VCaP (cell line): ENCODE measurements around the gene KCNIP3.

Experiments used
- H3K27ac ChIP-seq: fragments of 450-650 bp; 2 replicates; pipeline ENCODE4 v1.5.1; 2017
- CTCF ChIP-seq: fragments of 450-650 bp; conservative IDR thresholded peaks from 2 replicates; pipeline ENCODE4 v1.5.1; 2017; ENCODE audit warnings: mild to moderate bottlenecking, moderate library complexity

The KCNIP3 gene

GRCh38 chr2:95306336-95306895, 9.3 kb downstream of the KCNIP3 start:
- peak overlapping the region; percentile 83 for H3K27ac ChIP-seq
- TF ChIP-seq CTCF: no peak

DNA sequence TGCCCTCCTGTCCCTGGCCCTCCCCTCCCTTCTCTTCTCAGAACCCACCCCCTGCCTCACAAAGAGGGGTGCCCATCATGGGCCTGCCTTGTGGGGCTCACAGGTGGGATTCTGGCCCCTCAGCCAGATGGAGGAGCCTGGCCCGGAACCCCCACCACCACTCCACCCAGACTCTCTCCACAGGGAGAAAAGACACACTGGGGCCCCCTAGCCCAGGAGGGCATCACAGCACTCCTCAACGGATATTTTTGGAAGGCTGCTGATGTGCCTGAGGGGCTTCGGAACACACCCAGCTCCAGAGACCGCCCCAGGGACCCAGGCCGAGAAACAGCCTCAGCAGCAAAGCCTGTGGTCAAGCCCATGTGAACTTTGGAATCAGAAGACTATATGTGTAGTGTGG, 9.9 kb downstream of the KCNIP3 start:
- H3K27ac ChIP-seq: peak overlapping the region; percentile 83; the same call in 1 of the 2 replicates
- no peak for TF ChIP-seq CTCF

GRCh38 chr2:95307878-95308277, 10.7 kb downstream of the KCNIP3 start:
- no peak for TF ChIP-seq CTCF
- H3K27ac ChIP-seq: no peak overlapping the region

DNA sequence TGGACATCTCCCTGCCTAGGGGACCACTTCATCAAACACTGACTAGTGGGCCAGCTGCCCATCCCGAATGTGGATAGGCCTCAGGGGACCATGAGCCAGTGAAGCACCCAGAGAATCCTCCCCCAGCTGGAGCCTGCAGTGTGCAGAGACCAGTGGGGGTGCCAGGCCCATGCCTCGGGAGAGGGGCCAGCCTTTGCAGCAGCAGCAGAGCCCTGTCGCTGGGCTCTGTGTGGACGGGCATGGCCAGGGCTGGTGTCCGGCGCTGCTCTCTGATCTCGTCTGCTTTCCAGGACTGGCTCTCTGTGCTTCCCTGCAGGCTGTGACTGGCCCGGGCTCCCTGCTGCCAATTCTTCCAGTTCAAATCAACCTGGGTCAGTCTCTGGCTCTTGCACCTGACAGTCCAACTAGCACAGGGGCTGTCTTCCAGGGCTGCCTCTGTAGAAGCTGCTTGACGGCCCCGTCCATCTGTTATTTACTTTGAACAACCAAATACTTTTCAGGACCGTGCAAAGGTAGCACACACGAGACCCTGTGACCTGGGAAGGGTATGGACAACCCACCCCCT, 11.4 kb downstream of the KCNIP3 start:
- no peak for TF ChIP-seq CTCF
- H3K27ac ChIP-seq: no peak overlapping the region

DNA sequence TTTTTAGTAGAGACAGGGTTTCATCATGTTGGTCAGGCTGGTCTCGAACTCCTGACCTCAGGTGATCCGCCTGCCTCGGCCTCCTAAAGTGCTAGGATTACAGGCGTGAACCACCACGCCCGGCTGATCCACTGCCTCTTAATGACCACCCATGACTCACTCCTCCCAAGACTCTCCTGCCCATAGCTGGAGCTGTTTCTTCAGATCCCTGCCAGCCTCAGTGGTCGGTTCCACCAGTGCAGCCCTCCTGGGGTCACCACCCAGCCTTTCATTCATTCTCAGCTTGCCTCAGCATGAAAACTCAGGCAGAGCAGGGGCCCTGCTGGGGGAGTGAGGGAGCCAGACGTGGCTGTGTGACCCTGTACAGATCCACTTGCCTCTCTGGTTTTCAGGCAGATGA, 12.5 kb downstream of the KCNIP3 start:
- TF ChIP-seq CTCF: no peak
- H3K27ac ChIP-seq: no peak overlapping the region

DNA sequence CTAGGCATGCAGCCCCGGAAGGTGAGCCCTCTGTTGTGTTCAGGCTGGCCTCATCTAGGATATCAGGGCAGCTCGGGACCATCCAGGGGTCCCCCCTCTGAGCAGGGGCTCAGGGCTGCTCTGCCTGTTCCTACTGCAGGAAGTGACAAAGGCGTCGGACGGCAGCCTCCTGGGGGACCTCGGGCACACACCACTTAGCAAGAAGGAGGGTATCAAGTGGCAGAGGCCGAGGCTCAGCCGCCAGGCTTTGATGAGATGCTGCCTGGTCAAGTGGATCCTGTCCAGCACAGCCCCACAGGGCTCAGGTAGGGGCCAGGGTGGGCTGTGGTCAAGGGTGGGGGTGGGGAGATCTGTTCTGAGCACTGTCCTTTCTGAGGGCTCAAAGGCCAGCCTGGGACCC, 13.1 kb downstream of the KCNIP3 start:
- no peak overlapping the region for H3K27ac ChIP-seq
- TF ChIP-seq CTCF: no peak

DNA sequence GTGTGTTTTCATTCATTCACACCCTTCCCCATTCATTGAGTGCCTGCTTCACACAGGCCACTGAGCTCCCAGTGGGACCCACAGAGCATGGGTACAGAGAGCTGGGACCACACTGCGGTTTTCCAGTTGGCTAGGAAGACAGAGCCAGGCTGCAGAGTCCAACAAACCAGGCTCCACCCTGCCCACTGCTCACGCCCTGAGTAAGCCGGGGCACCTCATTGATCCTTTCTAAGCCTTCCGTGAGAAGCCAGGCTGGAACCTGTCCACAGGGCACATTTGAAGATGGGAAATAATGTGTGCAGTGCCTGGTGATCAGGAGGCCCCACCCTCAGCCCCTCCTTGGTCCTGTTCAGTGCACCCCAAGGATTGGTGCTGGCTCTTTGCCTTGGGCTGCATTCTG, 13.5 kb downstream of the KCNIP3 start:
- no peak for TF ChIP-seq CTCF
- H3K27ac ChIP-seq: no peak overlapping the region
